Mucosa of gallbladder (tissue), 1 donor: Measurements from ENCODE around the gene MAD1L1. TPM values are rescaled to one million over a fixed set of nuclear protein-coding genes. Genes with fewer than 3 reads are reported as not detected.

Experiments used
- total RNA-seq: library from RNA; stranded (reverse); gene quantifications from one replicate; pipeline ENCODE4 v1.2.1, GENCODE V29; 2021
- donor health status: DM: no; HTN: no; CAD: no.

The MAD1L1 gene
- total RNA-seq, 1 donor from 2014 or later = 50.5 TPM

Other genes with a start within 250 kb of the MAD1L1 start
- 21.4 TPM for gene MRM2, start 9.3 kb upstream of the MAD1L1 start, total RNA-seq
- gene NUDT1, start 9.3 kb upstream of the MAD1L1 start, total RNA-seq = 11.6 TPM
- 20.5 TPM for gene SNX8, start 81.5 kb upstream of the MAD1L1 start, total RNA-seq
- gene EIF3B, start 121.9 kb upstream of the MAD1L1 start, total RNA-seq = 94.7 TPM
- 26.8 TPM for gene CHST12, start 170.7 kb upstream of the MAD1L1 start, total RNA-seq
- not detected for gene GRIFIN, start 243.5 kb upstream of the MAD1L1 start, total RNA-seq